Measurements from ENCODE around the gene FAM98B.
"Not testable (repeated sequence)": the region's sequence is repeated elsewhere in the genome, so short reads cannot be mapped to it uniquely, and the experiment has no call there.

FAM98B gene

GRCh38 chr15:38453971-38454695 is at the start of gene FAM98B:
Gene FAM98B (plus strand): TSS chr15:38454127. CDS start chr15:38454162, 35 bp downstream.
- peak; percentile 54 to 95 (median 83) for DNase-seq

DNA sequence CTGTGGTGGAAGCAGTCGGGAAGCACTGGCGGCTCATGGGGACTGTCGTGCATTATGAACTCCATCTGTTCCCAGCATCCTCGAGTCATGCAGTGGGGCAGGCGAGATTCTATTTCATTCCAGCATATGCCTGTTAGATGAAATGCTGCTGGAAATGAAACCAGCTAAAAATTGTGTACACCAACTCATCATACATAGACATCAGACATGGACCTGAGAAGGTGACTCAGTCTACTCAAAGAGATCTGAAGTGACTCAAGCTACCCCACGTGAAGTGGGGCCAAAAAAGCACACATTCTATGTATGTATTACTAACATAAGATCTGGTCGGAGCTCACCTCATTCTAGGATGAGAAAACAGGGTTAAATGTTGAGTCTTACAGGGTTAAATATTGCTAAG is 47.5 kb upstream of the FAM98B start:
- DNase-seq = peak in 1 of 51 donors; percentile 38

GRCh38 chr15:38408576-38408975 is 45.4 kb upstream of the FAM98B start:
- DNase-seq = no peak

GRCh38 chr15:38411902-38412301 is 42.0 kb upstream of the FAM98B start:
- DNase-seq = no peak

- no peak for DNase-seq
Measured at GRCh38 chr15:38412466-38412865, 41.5 kb upstream of the FAM98B start.

- peak in 36 of 51 donors; percentile 0 to 63 (median 12) for DNase-seq
Measured at GRCh38 chr15:38414357-38414756, 39.6 kb upstream of the FAM98B start.

GRCh38 chr15:38421069-38421690 is 32.7 kb upstream of the FAM98B start:
- no peak for DNase-seq

- no peak for DNase-seq
Measured at GRCh38 chr15:38424101-38424552, 29.8 kb upstream of the FAM98B start.

DNA sequence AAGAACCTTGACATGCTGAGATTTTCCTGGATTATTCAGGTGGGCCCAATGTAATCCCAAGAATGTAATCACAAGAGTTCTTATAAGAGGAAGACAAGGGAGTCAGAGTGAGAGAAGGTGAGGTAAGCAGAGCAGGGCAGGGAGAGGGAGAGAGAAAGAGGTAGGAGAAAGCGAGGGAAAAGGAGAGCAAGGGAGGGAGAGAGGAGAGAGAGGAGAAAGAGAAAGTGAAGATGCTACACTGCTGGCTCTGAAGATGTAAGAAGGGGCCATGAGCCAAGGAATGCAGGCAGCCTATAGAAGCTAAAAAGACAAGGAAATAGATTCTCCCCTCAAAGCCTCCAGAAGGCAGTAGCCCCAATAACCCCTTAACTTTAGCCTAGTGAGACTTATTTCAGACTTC is 28.7 kb upstream of the FAM98B start:
- DNase-seq = no peak

GRCh38 chr15:38427380-38427779 is 26.5 kb upstream of the FAM98B start:
- no peak for DNase-seq

- no peak for DNase-seq
Measured at GRCh38 chr15:38430106-38430760, 23.7 kb upstream of the FAM98B start.

DNA sequence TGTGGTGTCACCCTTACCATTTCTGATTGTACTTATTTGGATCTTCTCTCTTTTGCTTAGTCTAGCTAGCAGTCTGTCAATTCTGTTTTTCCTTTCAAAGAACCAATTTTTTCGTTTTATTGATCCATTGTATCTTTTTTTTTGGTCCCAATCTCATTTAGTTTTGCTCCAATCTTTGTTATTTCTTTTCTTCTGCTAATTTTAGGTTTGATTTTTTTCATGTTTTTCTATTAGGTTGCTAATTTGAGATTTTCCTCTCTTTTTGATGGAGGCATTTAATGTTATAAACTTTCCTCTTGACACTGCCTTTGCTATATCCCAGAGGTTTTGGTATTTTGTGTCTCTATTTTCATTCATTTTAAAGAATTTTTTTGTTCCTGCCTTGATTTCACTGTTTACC is 16.9 kb upstream of the FAM98B start:
- no peak for DNase-seq

DNA sequence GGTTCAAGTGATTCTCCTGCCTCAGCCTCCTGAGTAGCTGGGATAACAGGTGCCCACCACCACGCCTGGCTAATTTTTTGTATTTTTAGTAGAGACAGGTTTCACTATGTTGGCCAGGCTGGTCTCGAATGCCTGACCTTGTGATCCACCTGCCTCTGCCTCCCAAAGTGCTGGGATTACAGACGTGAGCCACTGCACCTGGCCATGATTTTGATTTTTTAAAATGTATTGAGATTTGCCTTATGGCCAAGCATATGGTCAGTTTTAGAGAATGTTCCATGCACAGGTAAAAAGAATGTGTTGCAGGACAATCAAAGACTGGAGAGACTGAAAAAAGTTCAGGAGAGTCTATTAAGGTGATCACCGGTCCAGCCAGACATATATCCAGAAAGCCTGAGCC is 16.3 kb upstream of the FAM98B start:
- DNase-seq = not testable (repeated sequence)

GRCh38 chr15:38438031-38438986 is 15.6 kb upstream of the FAM98B start:
- DNase-seq = no peak

DNA sequence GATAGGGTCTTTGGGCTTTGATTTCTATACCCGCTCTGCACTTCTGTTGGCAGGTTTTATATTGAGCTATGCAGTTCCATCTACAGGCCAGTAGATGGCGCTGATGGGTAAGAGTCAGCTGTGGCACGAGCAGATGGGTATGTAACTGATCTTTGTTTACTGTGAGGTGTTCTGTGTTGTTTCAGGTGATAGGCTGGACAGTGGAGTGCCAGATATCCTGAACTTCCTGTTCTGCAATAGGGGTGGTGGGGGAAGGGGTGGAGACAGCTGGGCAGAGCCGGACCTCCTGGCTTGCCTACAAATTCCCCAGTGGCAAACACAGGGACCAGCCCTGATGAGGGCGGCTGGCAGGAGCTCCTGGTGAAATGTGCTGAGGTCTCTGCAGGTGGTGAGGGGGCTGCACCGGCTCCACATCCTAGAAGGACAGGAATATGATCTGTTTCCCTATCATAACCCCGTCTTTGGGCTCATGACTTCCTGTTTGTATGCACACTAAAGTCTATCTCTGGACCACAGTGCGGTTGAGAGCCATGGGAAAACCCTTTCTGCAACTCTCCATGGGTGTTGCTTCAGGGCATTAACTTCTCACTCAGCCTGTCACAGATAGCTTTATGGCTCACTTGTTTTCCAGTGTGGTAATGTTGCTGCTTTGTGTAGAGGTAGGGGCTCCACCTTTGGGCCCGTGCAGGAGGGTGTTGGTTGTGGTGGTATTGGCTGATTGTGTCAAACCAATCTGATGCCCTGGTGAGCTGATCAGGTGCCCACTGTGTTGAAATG is 13.4 kb upstream of the FAM98B start:
- DNase-seq = peak in 17 of 51 donors; percentile 2 to 37 (median 11)

DNA sequence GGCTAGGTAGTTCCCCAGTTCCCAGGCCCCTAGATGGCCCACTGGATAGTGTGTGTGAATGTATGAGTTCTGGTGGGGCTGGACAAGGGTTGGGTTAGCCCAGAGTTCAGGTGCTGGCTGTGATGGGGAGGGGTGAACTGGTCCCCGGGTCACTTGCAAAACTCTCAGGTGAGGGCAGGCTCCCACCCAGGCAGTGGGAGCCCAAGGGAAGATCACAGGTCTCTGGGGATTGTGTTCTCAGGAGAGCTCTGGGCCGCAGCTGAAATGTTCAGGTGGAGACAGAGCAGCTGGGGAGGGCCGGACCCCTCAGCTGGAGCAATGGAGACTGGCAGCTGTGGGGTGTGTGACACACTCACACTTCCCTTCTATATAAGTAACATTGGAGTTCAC is 12.8 kb upstream of the FAM98B start:
- DNase-seq = no peak

DNA sequence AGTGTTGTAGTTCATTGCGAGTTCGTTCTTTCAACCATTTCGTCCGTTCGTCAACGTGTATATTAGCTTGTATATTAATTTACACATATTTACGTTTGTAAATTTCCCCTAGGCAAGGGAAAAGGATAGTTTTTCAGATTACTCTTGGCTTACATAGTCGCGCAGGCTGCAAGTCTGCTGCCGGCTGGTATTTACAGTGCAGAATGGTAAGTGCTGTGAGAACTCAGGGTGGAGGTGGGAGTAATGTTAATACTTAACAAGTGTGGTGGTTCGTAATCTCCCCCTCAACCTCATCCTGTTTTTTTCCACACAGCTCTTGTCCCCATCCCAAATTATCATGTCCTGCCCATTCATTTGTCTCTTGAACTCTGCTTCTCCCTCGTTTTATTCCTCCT is 766 bp downstream of the FAM98B start:
- DNase-seq = peak in 1 of 51 donors; percentile 34

DNA sequence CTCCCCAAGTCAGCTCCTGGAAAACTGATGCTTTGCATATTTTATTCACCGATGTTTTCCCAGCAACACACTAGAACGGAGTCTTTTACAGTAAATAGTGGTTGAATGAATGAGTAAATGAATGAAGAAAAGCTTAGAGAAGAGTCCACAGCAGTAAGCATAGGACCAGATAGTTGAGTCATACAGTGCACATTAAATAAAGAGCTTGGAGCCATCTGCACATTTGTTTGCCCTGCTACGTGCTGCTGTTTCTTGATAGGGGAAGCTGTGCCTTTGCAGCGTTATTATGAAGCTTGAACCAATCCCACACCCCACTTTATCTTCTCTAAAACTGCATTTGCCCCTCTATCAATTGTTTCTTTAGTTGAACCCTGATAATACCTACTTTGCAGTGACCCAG is 1.2 kb downstream of the FAM98B start:
- DNase-seq = no peak

- no peak for DNase-seq
Measured at GRCh38 chr15:38458646-38459045, 4.7 kb downstream of the FAM98B start.

DNA sequence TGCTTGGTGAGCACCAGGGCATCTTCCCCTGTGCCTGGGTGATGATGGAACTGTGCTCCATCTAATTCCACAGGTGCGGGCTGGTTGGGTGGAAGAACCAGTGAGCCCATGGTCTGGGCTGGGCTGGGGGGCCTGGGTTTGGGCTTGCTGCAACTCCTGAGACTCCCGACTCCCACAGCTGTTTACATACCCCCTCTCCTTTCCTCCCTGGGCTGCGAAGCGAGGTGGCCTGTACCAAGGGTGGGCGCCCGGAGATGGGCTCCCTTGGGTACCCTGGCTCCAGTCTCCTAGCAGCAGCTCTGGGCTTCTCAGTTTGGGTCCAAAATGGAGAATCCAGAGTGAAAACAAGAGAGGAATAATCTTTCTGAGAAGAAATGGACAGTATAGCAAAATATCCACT is 5.6 kb downstream of the FAM98B start:
- DNase-seq = no peak

- no peak for DNase-seq
Measured at GRCh38 chr15:38460543-38460942, 6.6 kb downstream of the FAM98B start.

Measured in hypothalamus (tissue), 51 donors.